ENCODE data around the gene VMP1.

DNA sequence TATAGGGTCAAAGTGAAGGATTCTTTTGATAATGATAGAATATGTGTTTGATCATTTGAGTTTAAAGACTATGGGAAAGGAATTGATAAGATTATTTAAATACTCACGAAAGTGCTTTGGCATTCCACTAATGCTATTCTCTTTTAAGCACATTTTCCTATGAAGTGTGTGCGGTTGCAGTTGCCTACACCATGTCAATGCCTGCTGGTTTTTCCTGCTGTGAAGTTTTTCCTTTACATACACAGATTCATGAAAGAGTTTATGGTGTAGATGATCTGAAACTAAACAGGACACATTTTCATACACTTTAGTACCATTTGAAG lies 78.7 kb downstream of the VMP1 start:
- TF ChIP-seq MAFK (IDR thresholded peaks at IDR 0.05; ENCODE audit: partially characterized antibody) (no peak), KDM1A (IDR thresholded peaks at IDR 0.05; ENCODE audit: low read depth) (no peak), CBX8 (IDR thresholded peaks at IDR 0.05) (no peak), POLR2A (IDR thresholded peaks at IDR 0.05; ENCODE audit: low read length) (no peak), RFX5 (IDR thresholded peaks at IDR 0.05) (peak; percentile 94; the same call in 1 of the 2 replicates)
